AG09319 (cell line): ENCODE data around the gene KIF1C.

Experiments used
- DNase-seq: peaks from one replicate; pipeline ENCODE4 v3.0.0-alpha.2; 2010; ENCODE audit warnings: low read depth; ENCODE audit errors: extremely low read depth
- TF ChIP-seq, protein P1 (sequence below): IDR thresholded peaks from 2 replicates; pipeline ENCODE4 v1.5.1; 2011; ENCODE audit warnings: low read depth, mild to moderate bottlenecking, inconsistent platforms, low read length, moderate library complexity

Gene KIF1C

DNA sequence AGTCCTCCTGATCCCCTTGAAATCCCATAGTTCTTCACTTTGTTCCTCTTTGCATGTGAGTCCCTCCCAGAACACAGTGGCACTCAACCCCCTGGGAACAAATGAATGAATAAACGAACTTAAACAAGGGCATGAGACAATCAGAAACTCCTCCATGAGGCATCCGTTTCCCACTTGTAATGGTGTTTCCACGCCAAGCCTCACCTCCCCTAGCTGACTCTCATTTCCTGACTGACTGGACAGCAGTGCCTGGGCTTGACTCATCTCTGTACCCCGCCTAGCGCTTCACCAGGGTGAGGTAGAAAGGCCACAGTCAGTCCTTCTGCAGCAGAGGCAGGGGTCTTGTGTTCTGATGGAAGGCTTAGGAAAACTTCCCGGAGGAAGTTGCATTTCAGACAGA is 14.2 kb downstream of the KIF1C start:
- TF ChIP-seq, protein P1, sequence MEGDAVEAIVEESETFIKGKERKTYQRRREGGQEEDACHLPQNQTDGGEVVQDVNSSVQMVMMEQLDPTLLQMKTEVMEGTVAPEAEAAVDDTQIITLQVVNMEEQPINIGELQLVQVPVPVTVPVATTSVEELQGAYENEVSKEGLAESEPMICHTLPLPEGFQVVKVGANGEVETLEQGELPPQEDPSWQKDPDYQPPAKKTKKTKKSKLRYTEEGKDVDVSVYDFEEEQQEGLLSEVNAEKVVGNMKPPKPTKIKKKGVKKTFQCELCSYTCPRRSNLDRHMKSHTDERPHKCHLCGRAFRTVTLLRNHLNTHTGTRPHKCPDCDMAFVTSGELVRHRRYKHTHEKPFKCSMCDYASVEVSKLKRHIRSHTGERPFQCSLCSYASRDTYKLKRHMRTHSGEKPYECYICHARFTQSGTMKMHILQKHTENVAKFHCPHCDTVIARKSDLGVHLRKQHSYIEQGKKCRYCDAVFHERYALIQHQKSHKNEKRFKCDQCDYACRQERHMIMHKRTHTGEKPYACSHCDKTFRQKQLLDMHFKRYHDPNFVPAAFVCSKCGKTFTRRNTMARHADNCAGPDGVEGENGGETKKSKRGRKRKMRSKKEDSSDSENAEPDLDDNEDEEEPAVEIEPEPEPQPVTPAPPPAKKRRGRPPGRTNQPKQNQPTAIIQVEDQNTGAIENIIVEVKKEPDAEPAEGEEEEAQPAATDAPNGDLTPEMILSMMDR: no peak
- no peak for DNase-seq

DNA sequence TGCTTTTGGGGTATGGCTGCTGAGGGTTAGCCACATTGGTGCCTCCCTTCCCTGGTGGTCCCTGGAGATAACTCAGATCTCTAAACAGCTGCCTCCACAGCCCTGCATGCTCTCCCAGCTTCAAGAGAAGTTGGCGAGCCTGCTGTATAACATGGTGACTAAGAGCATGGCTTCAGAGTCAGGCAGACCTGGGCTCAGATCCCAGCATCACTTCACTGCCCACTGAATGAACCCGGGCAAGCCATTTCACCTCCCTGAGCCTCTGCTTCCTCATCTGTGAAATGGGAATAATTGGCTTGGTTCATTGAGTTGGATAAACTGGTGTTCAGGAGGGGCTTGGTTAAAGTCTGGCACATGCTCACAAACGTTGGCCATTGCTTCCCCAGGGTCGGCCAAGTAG is 16.6 kb downstream of the KIF1C start:
- TF ChIP-seq, protein P1: no peak

DNA sequence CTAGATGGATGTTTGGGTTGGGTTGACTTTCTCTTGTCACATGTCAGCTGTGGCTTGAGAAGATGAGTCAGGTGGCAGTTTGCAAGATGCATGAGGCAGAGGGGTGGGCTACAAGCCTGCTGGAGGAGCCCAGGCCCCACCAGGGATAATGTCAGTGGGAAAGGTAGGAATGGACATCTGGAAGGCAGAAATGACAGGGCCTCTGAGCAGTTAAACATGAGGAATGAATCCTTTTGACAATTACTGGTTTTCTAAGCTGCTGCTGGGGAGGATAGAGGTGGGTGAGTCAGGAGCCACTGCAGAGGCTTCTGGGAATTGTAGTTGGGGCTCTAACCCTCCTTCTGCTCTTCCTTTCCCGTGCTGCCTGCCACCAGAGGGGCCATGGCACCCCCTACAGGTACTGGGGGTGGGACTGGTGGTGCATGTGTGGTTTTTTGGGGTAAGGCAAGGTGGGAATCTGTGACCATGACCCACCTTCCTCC is 21.8 kb downstream of the KIF1C start:
- no peak for DNase-seq
- TF ChIP-seq, protein P1: no peak; the same call in 1 of the 2 replicates

More for the DNA sequence above, 16.6 kb downstream of the KIF1C start:
- no peak for DNase-seq

DNA sequence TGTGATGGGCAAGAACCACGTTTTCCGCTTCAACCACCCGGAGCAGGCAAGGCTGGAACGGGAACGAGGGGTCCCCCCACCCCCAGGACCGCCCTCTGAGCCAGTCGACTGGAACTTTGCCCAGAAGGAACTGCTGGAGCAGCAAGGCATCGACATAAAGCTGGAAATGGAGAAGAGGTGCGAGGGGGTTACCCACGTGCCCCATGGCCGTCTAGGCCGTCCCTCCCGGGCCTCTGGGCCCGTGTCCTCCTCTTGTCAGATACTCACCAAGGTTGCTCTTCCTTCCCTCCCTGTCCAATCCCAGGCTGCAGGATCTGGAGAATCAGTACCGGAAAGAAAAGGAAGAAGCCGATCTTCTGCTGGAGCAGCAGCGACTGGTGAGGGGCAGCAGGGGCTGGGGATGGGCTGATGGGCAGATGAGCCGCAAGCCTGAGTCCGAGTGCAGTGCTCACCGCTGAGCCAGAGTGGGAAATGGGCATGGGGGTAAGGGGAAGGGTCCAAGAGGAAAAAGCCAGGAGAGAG is 22.8 kb downstream of the KIF1C start:
- TF ChIP-seq, protein P1: no peak
- DNase-seq: no peak

DNA sequence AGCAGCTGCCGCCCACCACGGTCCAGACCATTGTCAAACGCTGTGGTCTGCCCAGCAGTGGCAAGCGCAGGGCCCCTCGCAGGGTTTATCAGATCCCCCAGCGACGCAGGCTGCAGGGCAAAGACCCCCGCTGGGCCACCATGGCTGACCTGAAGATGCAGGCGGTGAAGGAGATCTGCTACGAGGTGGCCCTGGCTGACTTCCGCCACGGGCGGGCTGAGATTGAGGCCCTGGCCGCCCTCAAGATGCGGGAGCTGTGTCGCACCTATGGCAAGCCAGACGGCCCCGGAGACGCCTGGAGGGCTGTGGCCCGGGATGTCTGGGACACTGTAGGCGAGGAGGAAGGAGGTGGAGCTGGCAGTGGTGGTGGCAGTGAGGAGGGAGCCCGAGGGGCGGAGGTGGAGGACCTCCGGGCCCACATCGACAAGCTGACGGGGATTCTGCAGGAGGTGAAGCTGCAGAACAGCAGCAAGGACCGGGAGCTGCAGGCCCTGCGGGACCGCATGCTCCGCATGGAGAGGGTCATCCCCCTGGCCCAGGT is 24.5 kb downstream of the KIF1C start:
- TF ChIP-seq, protein P1: no peak
- DNase-seq: no peak

DNA sequence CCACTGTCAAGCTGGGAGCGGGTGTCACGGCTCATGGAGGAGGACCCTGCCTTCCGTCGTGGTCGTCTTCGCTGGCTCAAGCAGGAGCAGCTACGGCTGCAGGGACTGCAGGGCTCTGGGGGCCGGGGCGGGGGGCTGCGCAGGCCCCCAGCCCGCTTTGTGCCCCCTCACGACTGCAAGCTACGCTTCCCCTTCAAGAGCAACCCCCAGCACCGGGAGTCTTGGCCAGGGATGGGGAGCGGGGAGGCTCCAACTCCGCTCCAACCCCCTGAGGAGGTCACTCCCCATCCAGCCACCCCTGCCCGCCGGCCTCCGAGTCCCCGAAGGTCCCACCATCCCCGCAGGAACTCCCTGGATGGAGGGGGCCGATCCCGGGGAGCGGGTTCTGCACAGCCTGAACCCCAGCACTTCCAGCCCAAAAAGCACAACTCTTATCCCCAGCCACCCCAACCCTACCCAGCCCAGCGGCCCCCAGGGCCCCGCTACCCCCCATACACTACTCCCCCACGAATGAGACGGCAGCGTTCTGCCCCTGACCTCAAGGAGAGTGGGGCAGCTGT is 25.9 kb downstream of the KIF1C start:
- DNase-seq: no peak

DNA sequence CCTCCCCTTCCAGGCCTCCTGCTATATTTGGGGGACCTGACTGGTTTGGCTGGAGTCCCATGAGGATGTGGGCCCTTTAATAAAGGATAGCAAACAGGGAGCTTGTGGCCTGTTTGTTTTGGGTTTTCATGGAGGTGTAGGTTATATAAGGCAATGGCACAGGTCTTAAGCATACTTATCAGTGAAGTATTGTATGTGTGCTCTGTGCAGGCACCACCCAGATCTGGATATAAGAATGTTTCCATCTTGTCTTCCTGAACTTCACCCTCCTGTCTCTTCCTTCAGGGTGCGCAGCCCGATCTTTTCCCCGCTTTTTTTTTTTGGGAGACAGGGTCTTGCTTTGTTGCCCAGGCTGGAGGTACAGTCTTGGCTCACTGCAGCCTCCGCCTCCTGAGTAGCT is 26.9 kb downstream of the KIF1C start:
- TF ChIP-seq, protein P1: no peak
- DNase-seq: no peak

More for the DNA sequence above, 25.9 kb downstream of the KIF1C start:
- TF ChIP-seq, protein P1: no peak
